Umbilical cord (tissue), 2 donors: ENCODE results near the gene TMA7. TPM values are rescaled to one million over a fixed set of nuclear protein-coding genes. Genes with fewer than 3 reads are reported as not detected.
"Not testable (repeated sequence)": the region's sequence is repeated elsewhere in the genome, so short reads cannot be mapped to it uniquely, and the experiment has no call there.

ENCODE experiments used
- DNase-seq: peaks from one replicate; pipeline ENCODE4 v3.0.0-alpha.2; 2015; ENCODE audit warnings: low spot score
- total RNA-seq: library from RNA; depleted of rRNA; stranded (reverse); fragments of >200 nt; gene quantifications from one replicate; pipeline ENCODE4 v1.2.3, GENCODE V29; 2014; ENCODE audit warnings: low replicate concordance; ENCODE audit not compliant: insufficient read depth

Gene TMA7
- total RNA-seq, 1 donor from 2014 or later: 135 TPM

GRCh38 chr3:48467473-48468267 lies 27.6 kb downstream of the TMA7 start:
- no peak for DNase-seq

GRCh38 chr3:48468329-48468731 lies 28.3 kb downstream of the TMA7 start:
- DNase-seq: no peak

GRCh38 chr3:48469046-48469915 lies 29.2 kb downstream of the TMA7 start:
- no peak for DNase-seq

GRCh38 chr3:48470286-48470685 lies 30.2 kb downstream of the TMA7 start:
- DNase-seq: no peak

- DNase-seq: no peak
Measured at GRCh38 chr3:48472673-48472922, 32.5 kb downstream of the TMA7 start.

- DNase-seq: peak; percentile 98
Measured at GRCh38 chr3:48472923-48473616, 33.0 kb downstream of the TMA7 start.

DNA sequence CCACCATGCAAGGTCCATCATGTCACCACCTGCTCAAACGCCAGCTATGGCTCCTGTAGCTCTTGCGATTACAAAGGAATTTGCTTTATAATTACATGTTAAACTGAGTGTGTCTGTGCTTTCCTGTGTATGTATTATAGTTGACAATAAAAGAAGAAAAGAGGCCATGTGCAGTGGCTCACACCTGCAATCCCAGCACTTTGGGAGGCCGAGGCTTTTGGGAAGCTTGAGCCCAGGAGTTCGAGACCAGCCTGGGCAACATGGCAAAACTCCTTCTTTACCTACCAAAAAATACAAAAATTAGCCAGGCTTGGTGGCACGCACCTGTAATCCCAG lies 33.5 kb downstream of the TMA7 start:
- no peak for DNase-seq

GRCh38 chr3:48474031-48474430 lies 34.0 kb downstream of the TMA7 start:
- DNase-seq: not testable (repeated sequence)

- DNase-seq: no peak
Measured at GRCh38 chr3:48474619-48475018, 34.6 kb downstream of the TMA7 start.

- DNase-seq: no peak
Measured at GRCh38 chr3:48475188-48475587, 35.1 kb downstream of the TMA7 start.

DNA sequence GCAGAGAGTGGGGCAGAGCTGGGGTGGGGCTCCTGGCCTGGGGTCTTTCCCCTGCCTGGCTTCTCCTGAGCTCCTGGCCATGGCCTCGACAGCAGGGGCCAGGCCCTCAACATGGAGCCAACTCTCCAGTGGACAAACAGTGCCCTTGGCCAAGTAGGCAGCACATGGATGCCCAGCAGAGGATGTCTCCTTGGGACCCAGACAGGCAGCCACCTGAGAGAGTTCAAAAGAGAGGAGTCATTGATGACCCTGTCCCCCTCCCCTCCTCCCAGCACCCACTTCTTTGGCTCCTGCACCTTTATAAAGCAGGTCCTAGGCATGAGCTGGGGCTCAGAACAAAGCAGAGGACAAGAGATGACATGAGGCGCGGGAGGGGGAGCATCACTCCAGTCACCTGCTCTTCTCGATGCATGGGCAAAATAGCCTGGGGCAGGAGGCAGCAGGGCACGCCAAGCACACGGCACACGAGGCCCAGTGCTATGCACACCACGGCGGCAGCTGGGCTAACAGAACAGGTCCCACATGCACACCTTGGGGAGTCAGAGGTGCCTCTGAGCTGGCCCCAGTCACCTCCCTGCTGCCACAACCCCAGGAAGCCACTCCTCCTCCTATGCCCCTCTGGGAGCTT lies 36.5 kb downstream of the TMA7 start:
- DNase-seq: no peak

- no peak for DNase-seq
Measured at GRCh38 chr3:48477959-48478520, 38.0 kb downstream of the TMA7 start.

DNA sequence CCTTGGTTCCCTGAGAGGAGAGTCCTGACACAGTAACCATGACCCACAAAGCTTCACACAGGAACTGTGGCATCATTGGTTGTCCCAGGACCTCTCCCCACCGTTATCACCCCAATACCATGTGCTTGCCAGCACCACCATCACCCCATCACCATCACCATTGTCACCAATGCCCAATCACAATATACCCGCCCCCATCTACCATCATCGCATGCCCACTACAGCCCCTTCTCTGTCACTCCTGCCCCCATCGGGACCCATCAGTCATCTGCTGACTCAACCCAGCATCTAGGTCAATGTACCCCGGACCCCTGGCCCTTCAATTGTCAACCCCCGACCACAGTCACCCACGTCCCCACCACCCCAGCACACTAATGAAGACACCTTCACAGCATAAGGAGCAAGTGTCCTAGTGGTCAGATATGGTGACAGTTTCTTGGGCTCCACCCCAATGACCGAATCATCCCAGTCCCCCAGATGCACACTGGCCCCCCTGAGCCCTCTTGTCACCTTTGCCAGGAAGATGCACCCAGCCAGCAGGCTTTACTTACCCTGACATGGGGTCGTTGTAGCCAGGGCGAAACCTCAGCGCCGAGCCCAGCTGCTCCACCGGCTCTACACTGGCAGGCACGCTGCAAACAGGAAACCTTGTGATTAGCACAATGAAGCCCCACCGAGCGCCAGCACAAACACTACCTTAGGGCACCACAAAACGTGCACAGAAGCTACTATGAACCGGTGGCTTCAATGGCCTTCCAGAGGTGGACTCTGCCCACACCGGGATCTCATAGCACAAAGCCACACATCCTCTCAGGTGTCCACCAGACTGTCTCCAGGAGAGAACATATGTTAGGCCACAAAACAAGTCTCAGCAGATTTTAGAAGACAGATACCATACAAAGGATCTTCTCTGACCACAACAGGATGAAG lies 38.8 kb downstream of the TMA7 start:
- DNase-seq: no peak

GRCh38 chr3:48480891-48481290 lies 40.8 kb downstream of the TMA7 start:
- not testable (repeated sequence) for DNase-seq

DNA sequence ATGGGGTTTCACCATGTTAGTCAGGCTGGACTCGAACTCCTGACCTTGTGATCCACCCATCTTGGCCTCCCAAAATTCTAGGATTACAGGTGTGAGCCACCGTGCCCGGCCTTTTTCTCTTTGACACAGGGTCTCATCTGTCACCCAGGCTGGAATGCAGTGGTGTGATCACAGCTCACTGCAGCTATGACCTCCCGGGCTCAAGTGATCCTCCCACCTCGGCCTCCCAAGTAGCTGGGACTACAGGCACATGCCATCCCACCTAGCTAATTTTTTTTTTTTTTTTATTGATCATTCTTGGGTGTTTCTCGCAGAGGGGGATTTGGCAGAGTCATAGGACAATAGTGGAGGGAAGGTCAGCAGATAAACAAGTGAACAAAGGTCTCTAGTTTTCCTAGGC lies 42.8 kb downstream of the TMA7 start:
- not testable (repeated sequence) for DNase-seq

GRCh38 chr3:48486952-48487351 lies 46.9 kb downstream of the TMA7 start:
- no peak for DNase-seq

GRCh38 chr3:48492461-48493202 lies 52.6 kb downstream of the TMA7 start:
- peak; percentile 90 for DNase-seq

DNA sequence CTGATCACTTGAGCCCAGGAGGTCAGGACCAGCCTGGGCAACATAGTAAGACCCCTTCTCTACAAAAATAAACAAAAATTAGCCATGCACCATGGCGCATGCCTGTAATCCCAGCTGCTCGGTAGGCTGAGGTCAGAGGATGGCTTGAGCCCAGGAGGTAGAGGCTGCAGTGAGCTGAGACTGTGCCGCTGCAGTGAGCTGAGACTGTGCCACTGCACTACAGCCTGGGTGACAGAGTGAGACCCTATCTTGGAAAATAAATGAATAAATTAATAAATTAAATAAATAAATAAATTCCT lies 53.1 kb downstream of the TMA7 start:
- DNase-seq: no peak
